ENCODE results near the gene SUGCT.

The SUGCT gene

DNA sequence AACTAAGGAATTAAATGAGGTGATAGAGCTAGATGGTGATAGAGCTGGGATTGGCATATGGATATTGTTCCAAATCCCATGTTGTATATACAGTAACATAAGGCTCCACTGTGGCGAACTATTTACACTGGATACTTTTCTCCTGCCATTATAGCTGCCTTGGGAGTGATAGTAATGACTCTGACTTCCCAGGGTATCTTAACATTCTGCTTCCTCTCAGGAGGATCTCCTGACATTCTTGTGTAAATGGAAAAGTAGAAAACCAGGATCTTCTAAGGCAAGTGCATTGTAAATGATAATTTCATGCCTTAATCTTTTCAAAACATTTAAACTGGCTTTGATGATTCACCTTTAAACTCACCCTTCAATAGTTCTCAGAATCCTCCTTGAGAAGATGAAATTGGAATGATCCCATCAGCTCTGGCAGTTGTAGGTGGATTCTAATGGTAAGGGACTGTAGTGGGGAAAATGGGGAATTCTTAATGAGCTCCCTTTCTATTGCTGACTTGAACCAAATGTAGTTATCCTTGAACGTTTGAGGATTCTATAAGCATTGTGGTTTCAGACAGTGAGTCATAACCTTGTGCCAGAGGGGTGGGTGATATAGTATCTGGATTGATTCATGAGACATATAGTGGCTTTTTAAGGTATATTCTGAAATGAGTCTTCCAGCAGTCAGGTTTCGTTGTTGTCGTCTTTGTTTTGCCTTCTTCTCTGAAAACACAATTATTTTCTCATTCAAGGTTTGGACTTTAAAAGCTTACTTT lies 450.0 kb downstream of the SUGCT start:
- TF ChIP-seq, protein P1, sequence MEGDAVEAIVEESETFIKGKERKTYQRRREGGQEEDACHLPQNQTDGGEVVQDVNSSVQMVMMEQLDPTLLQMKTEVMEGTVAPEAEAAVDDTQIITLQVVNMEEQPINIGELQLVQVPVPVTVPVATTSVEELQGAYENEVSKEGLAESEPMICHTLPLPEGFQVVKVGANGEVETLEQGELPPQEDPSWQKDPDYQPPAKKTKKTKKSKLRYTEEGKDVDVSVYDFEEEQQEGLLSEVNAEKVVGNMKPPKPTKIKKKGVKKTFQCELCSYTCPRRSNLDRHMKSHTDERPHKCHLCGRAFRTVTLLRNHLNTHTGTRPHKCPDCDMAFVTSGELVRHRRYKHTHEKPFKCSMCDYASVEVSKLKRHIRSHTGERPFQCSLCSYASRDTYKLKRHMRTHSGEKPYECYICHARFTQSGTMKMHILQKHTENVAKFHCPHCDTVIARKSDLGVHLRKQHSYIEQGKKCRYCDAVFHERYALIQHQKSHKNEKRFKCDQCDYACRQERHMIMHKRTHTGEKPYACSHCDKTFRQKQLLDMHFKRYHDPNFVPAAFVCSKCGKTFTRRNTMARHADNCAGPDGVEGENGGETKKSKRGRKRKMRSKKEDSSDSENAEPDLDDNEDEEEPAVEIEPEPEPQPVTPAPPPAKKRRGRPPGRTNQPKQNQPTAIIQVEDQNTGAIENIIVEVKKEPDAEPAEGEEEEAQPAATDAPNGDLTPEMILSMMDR (conservative IDR thresholded peaks at IDR 0.05): no peak

DNA sequence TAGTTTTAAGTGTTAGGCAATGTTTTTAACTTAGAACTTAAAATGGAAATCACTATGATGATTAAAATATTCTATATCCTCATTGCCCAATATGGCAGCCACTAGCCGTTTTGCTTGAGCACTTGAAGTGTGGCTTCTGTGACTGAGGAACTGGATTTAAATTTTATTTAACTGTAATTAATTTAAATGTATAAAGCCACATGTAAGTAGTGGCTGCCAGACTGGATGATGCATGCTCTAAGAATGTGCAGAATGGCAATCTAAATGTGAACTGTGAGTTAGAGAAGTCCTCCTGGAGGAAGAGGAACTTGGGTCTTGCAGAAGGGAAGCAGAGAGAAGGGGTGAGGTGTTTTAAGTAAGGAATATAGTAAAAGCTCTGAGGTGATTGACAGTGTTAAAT lies 451.4 kb downstream of the SUGCT start:
- H3K27ac ChIP-seq: no peak overlapping the region
- TF ChIP-seq, protein P1 (conservative IDR thresholded peaks at IDR 0.05): no peak

More for the DNA sequence above, 450.0 kb downstream of the SUGCT start:
- no peak overlapping the region for H3K27ac ChIP-seq

DNA sequence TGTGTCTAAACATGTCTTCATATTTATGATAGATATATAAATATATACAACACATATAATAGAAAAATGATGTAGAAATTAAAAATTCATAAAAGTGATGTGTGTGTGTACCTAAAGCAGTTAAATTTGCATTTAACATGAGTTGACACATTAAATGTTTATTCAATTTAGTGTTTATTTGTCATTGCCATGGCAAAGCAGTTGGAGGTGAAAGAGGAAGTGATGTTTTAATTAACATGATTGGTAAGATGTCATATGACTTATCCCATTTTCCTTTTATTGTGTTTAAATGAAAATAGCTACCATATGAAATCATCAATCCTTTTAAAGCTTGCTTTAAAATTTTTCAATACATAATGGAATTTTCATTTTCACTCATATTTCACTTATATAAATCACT lies 452.6 kb downstream of the SUGCT start:
- TF ChIP-seq, protein P1 (conservative IDR thresholded peaks at IDR 0.05): no peak
- no peak overlapping the region for H3K27ac ChIP-seq

DNA sequence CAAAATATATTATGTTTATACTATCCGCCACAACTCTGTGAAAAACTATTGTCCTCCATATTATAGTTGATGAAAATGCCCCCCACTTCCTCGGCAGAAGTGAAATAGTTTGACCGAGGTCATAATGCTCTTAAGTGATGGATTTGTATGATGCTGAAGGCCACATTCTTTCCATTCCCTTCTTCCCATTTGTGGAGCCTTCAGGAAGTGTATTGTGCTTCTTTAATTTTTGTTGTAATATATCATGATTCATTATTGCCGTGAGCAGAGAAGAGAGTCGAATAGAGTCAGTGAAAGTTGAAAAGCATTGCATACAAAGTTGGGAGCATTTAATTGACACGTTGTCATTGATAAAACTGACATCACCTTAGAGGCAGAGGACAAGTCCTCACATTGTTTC lies 460.3 kb downstream of the SUGCT start:
- H3K27ac ChIP-seq: no peak overlapping the region
- TF ChIP-seq, protein P1 (conservative IDR thresholded peaks at IDR 0.05): no peak

DNA sequence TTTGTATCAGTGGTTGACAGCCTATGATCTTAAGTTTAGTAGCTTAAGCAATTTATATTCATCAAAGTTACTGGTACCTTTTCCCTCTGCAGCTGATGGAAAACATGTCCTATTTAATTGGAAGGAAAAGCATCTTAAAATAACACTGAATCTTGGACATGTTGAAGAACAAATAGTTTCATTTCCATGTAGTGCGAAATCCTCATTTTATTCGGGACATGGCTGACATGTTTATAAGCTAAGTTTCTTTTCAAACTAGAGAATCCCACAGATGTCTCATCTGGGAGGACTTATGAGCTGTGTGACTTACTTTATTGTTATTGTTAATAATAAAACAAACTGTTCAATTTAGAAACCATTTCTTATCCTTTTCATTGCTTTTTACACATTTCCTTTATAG lies 461.0 kb downstream of the SUGCT start:
- TF ChIP-seq, protein P1 (conservative IDR thresholded peaks at IDR 0.05): no peak
- H3K27ac ChIP-seq: no peak overlapping the region

DNA sequence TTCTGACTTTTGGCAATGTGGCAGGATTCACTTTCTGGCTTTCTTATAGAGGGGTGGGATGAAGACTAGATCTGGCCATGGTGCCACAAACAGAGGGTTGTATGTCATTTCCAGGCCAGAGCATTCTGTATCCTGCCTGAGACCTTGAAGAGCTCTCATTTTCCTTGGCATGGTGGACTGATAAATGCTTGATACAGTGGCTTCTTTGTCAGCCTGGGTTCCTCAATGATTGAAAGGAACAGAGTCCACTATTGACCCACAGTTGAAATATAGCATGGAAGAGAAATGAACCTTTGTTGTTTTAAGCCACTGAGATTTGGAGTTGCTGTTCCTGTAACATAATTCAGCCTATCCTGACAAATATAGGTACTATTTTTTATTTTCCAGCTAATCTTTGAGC lies 462.7 kb downstream of the SUGCT start:
- TF ChIP-seq, protein P1 (conservative IDR thresholded peaks at IDR 0.05): no peak
- no peak overlapping the region for H3K27ac ChIP-seq

DNA sequence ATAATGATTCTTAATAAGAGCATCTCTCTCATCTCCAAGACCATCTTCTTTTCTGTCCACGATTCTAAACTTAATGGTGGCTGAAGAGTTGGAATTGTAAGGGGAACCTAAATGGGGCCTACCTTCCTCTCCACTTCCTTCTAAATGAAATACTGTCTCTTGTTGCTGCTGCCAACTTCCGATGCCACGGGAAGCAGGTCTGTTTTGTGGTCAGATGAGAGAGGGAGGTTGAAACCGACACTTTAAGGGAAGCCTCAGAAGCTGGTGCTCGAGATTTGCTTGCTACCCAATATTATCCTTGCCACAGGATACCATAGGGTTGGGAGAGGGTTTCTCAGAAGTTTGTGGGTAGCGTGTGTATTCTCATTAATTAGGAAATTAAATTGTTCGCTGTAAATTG lies 464.1 kb downstream of the SUGCT start:
- H3K27ac ChIP-seq: no peak overlapping the region
- TF ChIP-seq, protein P1 (conservative IDR thresholded peaks at IDR 0.05): no peak
